Memory B cell (primary cell): ENCODE data around the gene RNF133.
"Not testable (repeated sequence)": the region's sequence is repeated elsewhere in the genome, so short reads cannot be mapped to it uniquely, and the experiment has no call there.

Source experiments
- ATAC-seq: fragments of 150-1000 bp; cut with Tn5 transposase; 2 replicates; pipeline ENCODE4 v1.10.0; 2021; ENCODE audit warnings: low read depth, mild to moderate bottlenecking, moderate library complexity
- DNase-seq, 2 donors: peaks; one replicate each; pipeline ENCODE4 v3.0.0; 2022; ENCODE audit warnings: low spot score in 2 of 2
- H3K27ac Mint-ChIP-seq: one replicate; pipeline ENCODE4 v1.8.0; 2022; ENCODE audit warnings: mild to moderate bottlenecking, moderate library complexity, mixed read lengths
- H3K27me3 Mint-ChIP-seq: one replicate; pipeline ENCODE4 v1.8.0; 2022; ENCODE audit warnings: mixed read lengths
- H3K36me3 Mint-ChIP-seq: one replicate; pipeline ENCODE4 v1.8.0; 2022; ENCODE audit warnings: mild to moderate bottlenecking, mixed read lengths
- H3K4me1 Mint-ChIP-seq: one replicate; pipeline ENCODE4 v1.8.0; 2022; ENCODE audit warnings: mixed read lengths
- H3K4me3 Mint-ChIP-seq: one replicate; pipeline ENCODE4 v1.8.0; 2022; ENCODE audit warnings: mild to moderate bottlenecking, moderate library complexity, mixed read lengths
- H3K9me3 Mint-ChIP-seq: one replicate; pipeline ENCODE4 v1.8.0; 2022; ENCODE audit warnings: mixed read lengths

RNF133 gene

GRCh38 chr7:122679813-122680212, 19.1 kb downstream of the RNF133 start:
- DNase-seq = no peak
- H3K4me1 Mint-ChIP-seq = no peaks in the 10 kb centered on the region
- H3K27ac Mint-ChIP-seq = no peak overlapping the region
- ATAC-seq = no peak
- no peaks in the 10 kb centered on the region for H3K27me3 Mint-ChIP-seq
- no peaks in the 10 kb centered on the region for H3K36me3 Mint-ChIP-seq
- H3K4me3 Mint-ChIP-seq = no peak overlapping the region
- H3K9me3 Mint-ChIP-seq = peaks cover 5% of the 10 kb centered on the region

- not testable (repeated sequence) for ATAC-seq, H3K27me3 Mint-ChIP-seq, H3K27ac Mint-ChIP-seq, H3K36me3 Mint-ChIP-seq, DNase-seq, H3K4me1 Mint-ChIP-seq, H3K9me3 Mint-ChIP-seq, H3K4me3 Mint-ChIP-seq
Measured at GRCh38 chr7:122679269-122679709, 19.6 kb downstream of the RNF133 start.

GRCh38 chr7:122677149-122677548, 21.8 kb downstream of the RNF133 start:
- H3K4me1 Mint-ChIP-seq = no peaks in the 10 kb centered on the region
- H3K36me3 Mint-ChIP-seq = no peaks in the 10 kb centered on the region
- H3K4me3 Mint-ChIP-seq = no peak overlapping the region
- DNase-seq = no peak
- H3K27ac Mint-ChIP-seq = no peak overlapping the region
- peaks cover 5% of the 10 kb centered on the region for H3K9me3 Mint-ChIP-seq
- H3K27me3 Mint-ChIP-seq = no peaks in the 10 kb centered on the region
- no peak for ATAC-seq

- no peaks in the 10 kb centered on the region for H3K27me3 Mint-ChIP-seq
- peaks cover 7% of the 10 kb centered on the region for H3K9me3 Mint-ChIP-seq
- no peaks in the 10 kb centered on the region for H3K36me3 Mint-ChIP-seq
- ATAC-seq (no peak), DNase-seq (no peak)
- H3K27ac Mint-ChIP-seq = no peak overlapping the region
- H3K4me1 Mint-ChIP-seq = no peaks in the 10 kb centered on the region
- no peak overlapping the region for H3K4me3 Mint-ChIP-seq
Measured at GRCh38 chr7:122676466-122676865, 22.5 kb downstream of the RNF133 start.

GRCh38 chr7:122675621-122676020, 23.3 kb downstream of the RNF133 start:
- Mint-ChIP-seq H3K9me3 (peaks cover 7% of the 10 kb centered on the region), H3K4me1 (no peaks in the 10 kb centered on the region), H3K27me3 (no peaks in the 10 kb centered on the region), H3K4me3 (no peak overlapping the region), H3K27ac (no peak overlapping the region), H3K36me3 (no peaks in the 10 kb centered on the region)
- ATAC-seq (no peak), DNase-seq (no peak)

- no peak for DNase-seq
- Mint-ChIP-seq H3K27ac (no peak overlapping the region), H3K4me1 (no peaks in the 10 kb centered on the region), H3K27me3 (no peaks in the 10 kb centered on the region), H3K4me3 (no peak overlapping the region), H3K9me3 (peaks cover 7% of the 10 kb centered on the region), H3K36me3 (no peaks in the 10 kb centered on the region)
- ATAC-seq = no peak
Measured at GRCh38 chr7:122675011-122675410, 23.9 kb downstream of the RNF133 start.

- no peak overlapping the region for H3K4me3 Mint-ChIP-seq
- no peak overlapping the region for H3K27ac Mint-ChIP-seq
- H3K9me3 Mint-ChIP-seq = peaks cover 7% of the 10 kb centered on the region
- no peak for ATAC-seq
- no peaks in the 10 kb centered on the region for H3K4me1 Mint-ChIP-seq
- no peak for DNase-seq
- no peaks in the 10 kb centered on the region for H3K27me3 Mint-ChIP-seq
- H3K36me3 Mint-ChIP-seq = no peaks in the 10 kb centered on the region
Measured at GRCh38 chr7:122674502-122674901, 24.4 kb downstream of the RNF133 start.

- Mint-ChIP-seq H3K4me1 (no peaks in the 10 kb centered on the region), H3K4me3 (no peak overlapping the region), H3K27me3 (no peaks in the 10 kb centered on the region), H3K36me3 (no peaks in the 10 kb centered on the region), H3K27ac (no peak overlapping the region), H3K9me3 (peaks cover 5% of the 10 kb centered on the region)
- DNase-seq (no peak), ATAC-seq (no peak)
Measured at GRCh38 chr7:122673951-122674350, 25.0 kb downstream of the RNF133 start.

GRCh38 chr7:122672536-122672935, 26.4 kb downstream of the RNF133 start:
- H3K27ac Mint-ChIP-seq = no peak overlapping the region
- H3K27me3 Mint-ChIP-seq = no peaks in the 10 kb centered on the region
- DNase-seq (no peak), ATAC-seq (no peak)
- no peaks in the 10 kb centered on the region for H3K36me3 Mint-ChIP-seq
- peaks cover 5% of the 10 kb centered on the region for H3K9me3 Mint-ChIP-seq
- H3K4me3 Mint-ChIP-seq = no peak overlapping the region
- H3K4me1 Mint-ChIP-seq = no peaks in the 10 kb centered on the region

- H3K27ac Mint-ChIP-seq = no peak overlapping the region
- peaks cover 5% of the 10 kb centered on the region for H3K9me3 Mint-ChIP-seq
- H3K4me1 Mint-ChIP-seq = no peaks in the 10 kb centered on the region
- DNase-seq (no peak), ATAC-seq (no peak)
- no peaks in the 10 kb centered on the region for H3K36me3 Mint-ChIP-seq
- no peak overlapping the region for H3K4me3 Mint-ChIP-seq
- no peaks in the 10 kb centered on the region for H3K27me3 Mint-ChIP-seq
Measured at GRCh38 chr7:122663733-122664132, 35.2 kb downstream of the RNF133 start.

GRCh38 chr7:122658856-122659255, 40.1 kb downstream of the RNF133 start:
- Mint-ChIP-seq H3K4me3 (no peak overlapping the region), H3K27me3 (no peaks in the 10 kb centered on the region), H3K36me3 (no peaks in the 10 kb centered on the region), H3K9me3 (peaks cover 5% of the 10 kb centered on the region), H3K4me1 (no peaks in the 10 kb centered on the region), H3K27ac (no peak overlapping the region)
- no peak for DNase-seq
- no peak for ATAC-seq

- DNase-seq = no peak
- Mint-ChIP-seq H3K27me3 (no peaks in the 10 kb centered on the region), H3K27ac (no peak overlapping the region), H3K36me3 (no peaks in the 10 kb centered on the region), H3K4me1 (no peaks in the 10 kb centered on the region), H3K9me3 (no peaks in the 10 kb centered on the region), H3K4me3 (no peak overlapping the region)
- no peak for ATAC-seq
Measured at GRCh38 chr7:122653685-122654084, 45.2 kb downstream of the RNF133 start.

GRCh38 chr7:122652876-122653275, 46.0 kb downstream of the RNF133 start:
- no peaks in the 10 kb centered on the region for H3K36me3 Mint-ChIP-seq
- no peak overlapping the region for H3K27ac Mint-ChIP-seq
- no peaks in the 10 kb centered on the region for H3K9me3 Mint-ChIP-seq
- DNase-seq = no peak
- no peaks in the 10 kb centered on the region for H3K27me3 Mint-ChIP-seq
- H3K4me1 Mint-ChIP-seq = no peaks in the 10 kb centered on the region
- no peak overlapping the region for H3K4me3 Mint-ChIP-seq
- ATAC-seq = no peak

GRCh38 chr7:122651451-122651850, 47.5 kb downstream of the RNF133 start:
- Mint-ChIP-seq H3K27ac (no peak overlapping the region), H3K4me3 (no peak overlapping the region), H3K4me1 (no peaks in the 10 kb centered on the region), H3K36me3 (no peaks in the 10 kb centered on the region), H3K9me3 (no peaks in the 10 kb centered on the region), H3K27me3 (no peaks in the 10 kb centered on the region)
- DNase-seq (no peak), ATAC-seq (no peak)
